SK-N-DZ (cell line): ENCODE measurements around the gene C5AR1.
"Not testable (repeated sequence)": the region's sequence is repeated elsewhere in the genome, so short reads cannot be mapped to it uniquely, and the experiment has no call there.

ENCODE experiments used
- DNase-seq: peaks from one replicate; pipeline ENCODE4 v3.0.0-alpha.2; 2015; ENCODE audit warnings: low spot score

The C5AR1 gene

GRCh38 chr19:47365455-47365854 is 55.8 kb downstream of the C5AR1 start:
- DNase-seq, result not testable (repeated sequence)

- no peak for DNase-seq
Observed at GRCh38 chr19:47370045-47370611, 60.5 kb downstream of the C5AR1 start.

GRCh38 chr19:47371261-47371660 is 61.6 kb downstream of the C5AR1 start:
- DNase-seq, result no peak
